Natural killer cell (primary cell): ENCODE data around the gene NR1D1. TPM values are rescaled to one million over a fixed set of nuclear protein-coding genes. Genes with fewer than 3 reads are reported as not detected.
A peak's percentile ranks its signal among the peaks of the same experiment; 100 is the strongest.

ENCODE experiments used
- ATAC-seq, 3 donors: fragments of 150-1000 bp in 2 of 3; fragments of 200-7000 bp in 1 of 3; cut with Tn5 transposase; 1 replicate in 1 of 3; 2 replicates in 2 of 3; pipeline ENCODE4 v1.10.0; 2021; ENCODE audit warnings: mild to moderate bottlenecking in 2 of 3, moderate library complexity in 2 of 3
- DNase-seq, 2 donors: peaks; one replicate each; pipeline versions ENCODE4 v3.0.0 to v3.0.0-alpha.2; 2013 to 2021; ENCODE audit warnings: mixed read lengths in 1 of 2
- H3K27ac ChIP-seq: one replicate; pipeline ENCODE4 v1.5.1; 2013; ENCODE audit warnings: mild to moderate bottlenecking, low read length
- H3K27me3 ChIP-seq: one replicate; pipeline ENCODE4 v1.6.1; 2013; ENCODE audit warnings: low read length; ENCODE audit not compliant: control insufficient read depth, insufficient read depth
- H3K36me3 ChIP-seq: one replicate; pipeline ENCODE4 v1.6.1; 2013; ENCODE audit warnings: low read length; ENCODE audit not compliant: control insufficient read depth, insufficient read depth
- H3K4me1 ChIP-seq: one replicate; pipeline ENCODE4 v1.6.1; 2013; ENCODE audit warnings: low read length; ENCODE audit not compliant: control insufficient read depth, insufficient read depth
- H3K4me3 ChIP-seq: one replicate; pipeline ENCODE4 v1.5.1; 2013; ENCODE audit warnings: low read length
- H3K9me3 ChIP-seq: one replicate; pipeline ENCODE4 v1.6.1; 2013; ENCODE audit warnings: low read length; ENCODE audit not compliant: control insufficient read depth, insufficient read depth
- H3K27ac Mint-ChIP-seq, 2 donors: one replicate each; pipeline ENCODE4 v1.8.0; 2022; ENCODE audit warnings: mild to moderate bottlenecking in 2 of 2, mixed read lengths in 2 of 2, moderate library complexity in 1 of 2
- H3K27me3 Mint-ChIP-seq, 2 donors: one replicate each; pipeline ENCODE4 v1.8.0; 2022; ENCODE audit warnings: low read depth in 2 of 2, mixed read lengths in 2 of 2
- H3K36me3 Mint-ChIP-seq: one replicate; pipeline ENCODE4 v1.8.0; 2022; ENCODE audit warnings: mixed read lengths
- H3K4me1 Mint-ChIP-seq, 2 donors: one replicate each; pipeline ENCODE4 v1.8.0; 2022; ENCODE audit warnings: mixed read lengths in 2 of 2
- H3K4me3 Mint-ChIP-seq: one replicate; pipeline ENCODE4 v1.8.0; 2022; ENCODE audit warnings: mild to moderate bottlenecking, moderate library complexity, mixed read lengths
- H3K9me3 Mint-ChIP-seq, 2 donors: one replicate each; pipeline ENCODE4 v1.8.0; 2022; ENCODE audit warnings: mixed read lengths in 2 of 2
- WGBS: methylation state at CpG from one replicate; pipeline ENCODE4 v1.1.7; 2013; ENCODE audit warnings: missing lambda C conversion rate; ENCODE audit not compliant: insufficient coverage; 5-methylcytosine and 5-hydroxymethylcytosine counted together
- intact Hi-C: fragments of 100-400 bp; cut with micrococcal nuclease; formaldehyde crosslinking; loops from one replicate; pipeline ENCODE4 v1.14.2; 2022
- total RNA-seq, 4 donors: library from RNA; stranded (reverse); fragments of 120-200 nt in 1 of 4; gene quantifications; one replicate each; pipeline versions ENCODE4 v1.2.3 to v1.2.4, GENCODE V29; 2013 to 2022
- TF ChIP-seq, protein P1 (sequence below): fragments of 200-600 bp; IDR thresholded peaks from one replicate; pipeline ENCODE4 v1.8.0; 2022; ENCODE audit warnings: antibody characterized with exemption

Gene NR1D1
- total RNA-seq, 3 donors from 2014 or later (not counting 1 experiment from before 2014, with no cell fraction given), result 8.8 to 10.1 (median 9.9) TPM

GRCh38 chr17:40104594-40105486 is 4.5 kb upstream of the NR1D1 start:
- Mint-ChIP-seq H3K4me3 (no peak overlapping the region), H3K36me3 (no peaks in the 10 kb centered on the region), H3K4me1 (peaks cover 73 to 77% of the 10 kb centered on the region in 2 donors), H3K27ac (peak overlapping the region; percentile 18 to 21), H3K9me3 (no peaks in the 10 kb centered on the region), H3K27me3 (no peaks in the 10 kb centered on the region)
- intact Hi-C loops, result loop anchor here (10.0 kb wide), 1 partner anchor 330 kb away; no protein-coding TSS in a partner anchor
- Histone ChIP-seq H3K4me3 (no peak overlapping the region), H3K27ac (no peak overlapping the region), H3K27me3 (no peaks in the 10 kb centered on the region), H3K36me3 (no peaks in the 10 kb centered on the region), H3K9me3 (no peaks in the 10 kb centered on the region), H3K4me1 (peaks cover 81% of the 10 kb centered on the region)
- ATAC-seq, result no peak
- 88% methylated on average over 2 of the region's 3 CpGs for WGBS
- TF ChIP-seq, protein P1, sequence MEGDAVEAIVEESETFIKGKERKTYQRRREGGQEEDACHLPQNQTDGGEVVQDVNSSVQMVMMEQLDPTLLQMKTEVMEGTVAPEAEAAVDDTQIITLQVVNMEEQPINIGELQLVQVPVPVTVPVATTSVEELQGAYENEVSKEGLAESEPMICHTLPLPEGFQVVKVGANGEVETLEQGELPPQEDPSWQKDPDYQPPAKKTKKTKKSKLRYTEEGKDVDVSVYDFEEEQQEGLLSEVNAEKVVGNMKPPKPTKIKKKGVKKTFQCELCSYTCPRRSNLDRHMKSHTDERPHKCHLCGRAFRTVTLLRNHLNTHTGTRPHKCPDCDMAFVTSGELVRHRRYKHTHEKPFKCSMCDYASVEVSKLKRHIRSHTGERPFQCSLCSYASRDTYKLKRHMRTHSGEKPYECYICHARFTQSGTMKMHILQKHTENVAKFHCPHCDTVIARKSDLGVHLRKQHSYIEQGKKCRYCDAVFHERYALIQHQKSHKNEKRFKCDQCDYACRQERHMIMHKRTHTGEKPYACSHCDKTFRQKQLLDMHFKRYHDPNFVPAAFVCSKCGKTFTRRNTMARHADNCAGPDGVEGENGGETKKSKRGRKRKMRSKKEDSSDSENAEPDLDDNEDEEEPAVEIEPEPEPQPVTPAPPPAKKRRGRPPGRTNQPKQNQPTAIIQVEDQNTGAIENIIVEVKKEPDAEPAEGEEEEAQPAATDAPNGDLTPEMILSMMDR, result no peak
- DNase-seq, result peak in 1 of 2 donors; percentile 28

GRCh38 chr17:40103688-40104087 is 3.3 kb upstream of the NR1D1 start:
- DNase-seq (peak in 1 of 2 donors; percentile 42), ATAC-seq (no peak)
- peaks cover 79 to 82% of the 10 kb centered on the region in 2 donors for H3K4me1 Mint-ChIP-seq
- no peaks in the 10 kb centered on the region for H3K36me3 Mint-ChIP-seq
- H3K27ac Mint-ChIP-seq, result peak overlapping the region; percentile 21 to 36
- no peaks in the 10 kb centered on the region for H3K36me3 ChIP-seq
- no peaks in the 10 kb centered on the region for H3K9me3 ChIP-seq
- H3K9me3 Mint-ChIP-seq, result no peaks in the 10 kb centered on the region
- peaks cover 82% of the 10 kb centered on the region for H3K4me1 ChIP-seq
- no peak overlapping the region for H3K4me3 Mint-ChIP-seq
- H3K27me3 Mint-ChIP-seq, result no peaks in the 10 kb centered on the region
- TF ChIP-seq, protein P1, result no peak
- WGBS, result 67% methylated on average over 1 of the region's 2 CpGs
- H3K27me3 ChIP-seq, result no peaks in the 10 kb centered on the region
- H3K27ac ChIP-seq, result no peak overlapping the region
- H3K4me3 ChIP-seq, result no peak overlapping the region
- intact Hi-C loops, result loop anchor here (10.0 kb wide), 1 partner anchor 329 kb away; no protein-coding TSS in a partner anchor

DNA sequence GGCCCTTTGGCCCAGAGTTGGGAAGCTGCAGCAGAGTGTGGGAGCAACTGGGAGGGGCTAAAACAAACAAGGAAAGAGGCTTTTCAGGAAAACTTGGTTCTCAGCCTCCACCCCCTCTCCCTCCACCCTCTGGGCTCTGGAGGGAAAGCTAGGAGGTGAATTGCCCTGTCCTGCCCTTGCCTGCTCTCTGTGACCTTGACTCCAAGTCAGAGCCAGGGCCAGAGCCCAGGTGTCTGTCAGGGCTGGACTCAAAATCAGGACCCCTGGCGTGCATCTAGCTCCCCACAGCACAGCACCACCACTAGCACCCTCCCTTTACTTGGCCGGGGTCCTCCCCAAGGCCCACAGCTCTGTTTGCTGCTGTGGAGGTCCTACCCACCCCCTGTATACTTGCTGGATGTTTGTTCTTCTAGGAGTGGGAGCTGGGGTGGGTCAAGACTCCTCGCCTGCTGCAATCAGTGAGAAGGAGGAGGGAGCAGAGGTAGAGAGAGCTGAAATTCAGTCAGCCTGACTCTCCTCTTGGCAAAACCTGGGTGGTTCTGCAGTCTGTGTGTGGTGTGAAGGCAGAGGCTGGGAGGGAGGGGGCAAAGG is 2.8 kb upstream of the NR1D1 start:
- Mint-ChIP-seq H3K36me3 (no peaks in the 10 kb centered on the region), H3K9me3 (no peaks in the 10 kb centered on the region), H3K27ac (peak overlapping the region; percentile 21 to 36), H3K4me1 (peaks cover 79 to 82% of the 10 kb centered on the region in 2 donors), H3K27me3 (no peaks in the 10 kb centered on the region), H3K4me3 (no peak overlapping the region)
- 84% methylated on average over 3 of the region's 3 CpGs for WGBS
- intact Hi-C loops, result loop anchor here (10.0 kb wide), 1 partner anchor 328 kb away; no protein-coding TSS in a partner anchor
- H3K27me3 ChIP-seq, result no peaks in the 10 kb centered on the region
- no peaks in the 10 kb centered on the region for H3K36me3 ChIP-seq
- no peak overlapping the region for H3K27ac ChIP-seq
- H3K4me3 ChIP-seq, result no peak overlapping the region
- peak in 1 of 2 donors; percentile 35 for DNase-seq
- no peaks in the 10 kb centered on the region for H3K9me3 ChIP-seq
- TF ChIP-seq, protein P1, result no peak
- ATAC-seq, result no peak
- H3K4me1 ChIP-seq, result peaks cover 82% of the 10 kb centered on the region
